Body of pancreas (tissue), 4 donors: ENCODE results near the gene CCDC7. TPM values are rescaled to one million over a fixed set of nuclear protein-coding genes. Genes with fewer than 3 reads are reported as not detected.
"Not testable (repeated sequence)": the region's sequence is repeated elsewhere in the genome, so short reads cannot be mapped to it uniquely, and the experiment has no call there.

Experiments
- ATAC-seq: fragments of 150-250 bp; one replicate; pipeline ENCODE4 v1.9.1; 2016
- DNase-seq, 4 donors: peaks; one replicate each; pipeline ENCODE4 v3.0.0-alpha.2; 2019
- H3K27ac ChIP-seq, 4 donors: fragments of 200-600 bp; sonication (generic); 1 replicate in 3 of 4; 2 replicates in 1 of 4; pipeline versions ENCODE4 v1.5.1 to v1.6.1; 2016 to 2019; ENCODE audit warnings: mild to moderate bottlenecking in 1 of 4, mixed read lengths in 1 of 4, moderate library complexity in 1 of 4
- H3K27me3 ChIP-seq, 2 donors: fragments of 200-600 bp; sonication (generic); one replicate each; pipeline ENCODE4 v1.6.0; 2016; ENCODE audit warnings: mild to moderate bottlenecking in 1 of 2
- H3K36me3 ChIP-seq, 2 donors: fragments of 200-600 bp; sonication (generic); replicated peaks in 1 of 2; 2 replicates each; pipeline ENCODE4 v1.5.1; 2016; ENCODE audit warnings: low read depth in 2 of 2; ENCODE audit not compliant: insufficient read depth in 1 of 2
- H3K4me1 ChIP-seq: fragments of 200-600 bp; sonication (generic); one replicate; pipeline ENCODE4 v1.6.0; 2016
- H3K4me3 ChIP-seq, 2 donors: fragments of 200-600 bp; sonication (generic); 1 replicate in 1 of 2; 2 replicates in 1 of 2; pipeline ENCODE4 v1.5.1; 2016 to 2019
- H3K9me3 ChIP-seq, 3 donors: fragments of 200-600 bp; sonication (generic); 1 replicate in 2 of 3; 2 replicates in 1 of 3; pipeline ENCODE4 v1.5.1; 2016
- POLR2A ChIP-seq, 3 donors: fragments of 450-650 bp; IDR thresholded peaks; one replicate each; pipeline ENCODE4 v1.6.1; 2016; ENCODE audit warnings: antibody characterized with exemption in 3 of 3, mild to moderate bottlenecking in 2 of 3
- WGBS, 2 donors: methylation state at CpG; one replicate each; pipeline ENCODE4 v1.1.5; 2017; 5-methylcytosine and 5-hydroxymethylcytosine counted together
- intact Hi-C: fragments of 100-400 bp; cut with DNase I; formaldehyde crosslinking; loops from one replicate; pipeline ENCODE4 v1.15.1; 2023
- total RNA-seq, 2 donors: library from RNA; depleted of rRNA; stranded (reverse); fragments of >200 nt; gene quantifications; one replicate each; pipeline ENCODE4 v1.1.0, GENCODE V29; 2016
- TF ChIP-seq, protein P1 (sequence below), 7 experiments: fragments of 450-650 bp in 4 of 7; fragments of 200-600 bp in 3 of 7; sonication (generic) in 3 of 7; IDR thresholded peaks; one replicate each; pipeline ENCODE4 v1.5.1; 2016 to 2019; ENCODE audit warnings: antibody characterized with exemption in 7 of 7

CCDC7 gene
- total RNA-seq, 2 donors from 2014 or later, result 4.3 to 23.6 TPM

DNA sequence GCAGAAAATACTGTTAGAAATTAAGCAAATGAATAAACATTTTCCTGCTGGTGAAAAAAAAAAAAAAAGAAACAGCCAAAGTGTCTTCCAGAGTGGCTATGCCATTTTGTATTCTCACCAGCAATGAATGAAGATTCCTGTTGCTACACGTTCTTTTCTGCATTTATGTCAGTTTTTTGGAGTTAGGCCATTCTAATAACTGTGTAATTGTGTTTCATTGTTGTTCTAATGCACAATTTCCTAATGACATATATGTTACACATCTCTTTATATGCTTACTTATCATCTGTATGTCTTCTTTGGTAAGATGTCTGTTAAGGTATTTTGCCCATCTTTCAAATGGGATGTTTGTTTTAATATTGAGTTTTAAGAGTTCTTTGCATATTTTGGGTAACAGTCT, 298.4 kb downstream of the CCDC7 start:
- no peak overlapping the region for H3K27ac ChIP-seq
- no peak overlapping the region for H3K4me3 ChIP-seq
- ATAC-seq (no peak), DNase-seq (no peak)
- no peaks in the 10 kb centered on the region for H3K36me3 ChIP-seq
- WGBS, 2 donors, result 76 to 79% methylated on average over 1 of the region's 1 CpG
- intact Hi-C loops, result no loop called here
- no peak for TF ChIP-seq POLR2A (IDR thresholded peaks at IDR 0.05)
- TF ChIP-seq, protein P1, sequence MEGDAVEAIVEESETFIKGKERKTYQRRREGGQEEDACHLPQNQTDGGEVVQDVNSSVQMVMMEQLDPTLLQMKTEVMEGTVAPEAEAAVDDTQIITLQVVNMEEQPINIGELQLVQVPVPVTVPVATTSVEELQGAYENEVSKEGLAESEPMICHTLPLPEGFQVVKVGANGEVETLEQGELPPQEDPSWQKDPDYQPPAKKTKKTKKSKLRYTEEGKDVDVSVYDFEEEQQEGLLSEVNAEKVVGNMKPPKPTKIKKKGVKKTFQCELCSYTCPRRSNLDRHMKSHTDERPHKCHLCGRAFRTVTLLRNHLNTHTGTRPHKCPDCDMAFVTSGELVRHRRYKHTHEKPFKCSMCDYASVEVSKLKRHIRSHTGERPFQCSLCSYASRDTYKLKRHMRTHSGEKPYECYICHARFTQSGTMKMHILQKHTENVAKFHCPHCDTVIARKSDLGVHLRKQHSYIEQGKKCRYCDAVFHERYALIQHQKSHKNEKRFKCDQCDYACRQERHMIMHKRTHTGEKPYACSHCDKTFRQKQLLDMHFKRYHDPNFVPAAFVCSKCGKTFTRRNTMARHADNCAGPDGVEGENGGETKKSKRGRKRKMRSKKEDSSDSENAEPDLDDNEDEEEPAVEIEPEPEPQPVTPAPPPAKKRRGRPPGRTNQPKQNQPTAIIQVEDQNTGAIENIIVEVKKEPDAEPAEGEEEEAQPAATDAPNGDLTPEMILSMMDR (IDR thresholded peaks at IDR 0.05), result no peak
- no peaks in the 10 kb centered on the region for H3K9me3 ChIP-seq
- H3K27me3 ChIP-seq, result no peaks in the 10 kb centered on the region
- no peaks in the 10 kb centered on the region for H3K4me1 ChIP-seq

DNA sequence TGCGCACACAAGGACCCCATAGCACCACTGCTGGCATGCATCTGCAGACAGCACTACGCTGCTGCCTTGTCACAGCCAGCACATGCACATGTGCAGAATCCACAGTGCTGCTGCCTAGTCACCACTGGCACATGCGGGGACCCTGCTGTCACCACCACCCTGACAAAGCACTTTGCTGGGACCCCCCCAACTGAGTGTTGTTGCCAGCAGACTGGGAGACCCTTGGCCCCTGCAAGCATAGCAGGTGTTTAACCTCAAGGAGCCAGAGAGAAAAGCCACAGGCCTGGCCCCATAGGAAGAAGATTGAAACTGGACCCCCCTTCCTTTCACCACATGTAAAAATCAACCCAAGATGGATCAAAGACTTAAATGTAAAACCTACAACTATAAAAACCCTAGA, 300.9 kb downstream of the CCDC7 start:
- H3K4me3 ChIP-seq, result no peak overlapping the region
- no peaks in the 10 kb centered on the region for H3K27me3 ChIP-seq
- ATAC-seq (no peak), DNase-seq (no peak)
- H3K27ac ChIP-seq, result no peak overlapping the region
- H3K36me3 ChIP-seq, result no peaks in the 10 kb centered on the region
- TF ChIP-seq POLR2A (IDR thresholded peaks at IDR 0.05), result no peak
- TF ChIP-seq, protein P1 (IDR thresholded peaks at IDR 0.05), result no peak
- no peaks in the 10 kb centered on the region for H3K4me1 ChIP-seq
- 79 to 94% methylated on average over 2 to 3 of the region's 3 CpGs for WGBS, 2 donors
- no peaks in the 10 kb centered on the region for H3K9me3 ChIP-seq
- intact Hi-C loops, result no loop called here

DNA sequence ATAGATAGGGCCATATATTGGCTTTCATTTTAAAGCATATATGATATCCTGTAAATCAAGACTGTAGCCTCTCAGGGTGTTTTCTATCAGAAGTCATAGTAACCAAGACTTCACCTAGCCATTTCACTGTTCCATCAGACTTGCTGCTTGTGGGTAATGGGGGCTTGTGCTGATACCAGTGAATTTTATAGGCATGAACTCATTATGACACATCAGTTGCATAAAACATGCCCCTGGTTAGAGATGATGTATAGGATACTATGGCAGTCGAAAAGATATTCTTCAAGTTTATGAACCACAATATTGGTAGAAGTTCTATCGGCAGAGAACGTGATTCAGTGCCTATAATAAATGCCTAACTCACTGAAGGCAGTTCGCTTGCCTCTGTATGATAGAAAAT, 305.6 kb downstream of the CCDC7 start:
- ATAC-seq (no peak), DNase-seq (no peak)
- H3K4me3 ChIP-seq, result no peak overlapping the region
- intact Hi-C loops, result no loop called here
- no peaks in the 10 kb centered on the region for H3K27me3 ChIP-seq
- TF ChIP-seq, protein P1 (IDR thresholded peaks at IDR 0.05), result no peak
- TF ChIP-seq POLR2A (IDR thresholded peaks at IDR 0.05), result no peak
- no peaks in the 10 kb centered on the region for H3K9me3 ChIP-seq
- 68 to 73% methylated on average over 4 of the region's 4 CpGs for WGBS, 2 donors
- H3K27ac ChIP-seq, result no peak overlapping the region
- H3K36me3 ChIP-seq, result no peaks in the 10 kb centered on the region
- H3K4me1 ChIP-seq, result no peaks in the 10 kb centered on the region

DNA sequence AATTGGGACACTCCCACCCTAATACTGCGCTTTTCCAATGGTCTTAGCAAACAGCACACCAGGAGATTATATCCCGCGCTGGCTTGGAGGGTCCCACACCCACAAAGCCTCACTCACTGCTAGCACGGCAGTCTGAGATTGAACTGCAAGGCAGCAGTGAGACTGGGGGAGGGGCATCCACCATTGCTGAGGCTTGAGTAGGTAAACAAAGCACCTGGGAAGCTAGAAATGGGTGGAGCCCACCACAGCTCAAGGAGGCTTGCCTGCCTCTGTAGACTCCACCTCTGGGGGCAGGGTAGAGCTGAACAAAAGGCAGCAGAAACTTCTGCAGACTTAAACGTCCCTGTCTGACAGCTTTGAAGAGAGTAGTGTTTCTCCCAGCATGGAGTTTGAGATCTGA, 309.0 kb downstream of the CCDC7 start:
- intact Hi-C loops, H3K27ac ChIP-seq, H3K9me3 ChIP-seq, H3K4me1 ChIP-seq, ATAC-seq, H3K36me3 ChIP-seq, DNase-seq, H3K27me3 ChIP-seq, H3K4me3 ChIP-seq: not testable (repeated sequence)
- WGBS, 2 donors, result 76 to 80% methylated on average over 5 of the region's 5 CpGs

DNA sequence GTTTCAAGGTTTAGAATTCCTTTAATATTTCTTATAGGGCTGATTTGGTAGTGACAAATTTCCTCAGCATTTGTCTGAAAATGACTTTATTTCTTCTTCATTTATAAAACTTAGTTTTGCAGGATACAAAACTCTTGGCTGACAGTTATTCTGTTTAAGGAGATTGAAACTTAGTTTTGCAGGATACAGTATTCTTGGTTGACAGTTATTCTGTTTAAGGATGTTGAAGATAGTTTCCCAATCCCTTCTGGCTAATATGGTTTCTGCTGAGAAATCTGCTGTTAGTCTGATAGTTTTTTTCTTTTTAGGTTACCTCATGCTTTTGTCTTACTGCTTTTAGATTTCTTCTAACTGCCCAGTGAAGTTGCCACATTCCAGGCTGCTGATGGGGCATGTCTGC, 325.3 kb downstream of the CCDC7 start:
- H3K36me3 ChIP-seq, result no peaks in the 10 kb centered on the region
- ATAC-seq, result no peak
- intact Hi-C loops, result no loop called here

More for the DNA sequence above, 325.3 kb downstream of the CCDC7 start:
- H3K27ac ChIP-seq, result no peak overlapping the region
- peaks cover 0 to 5% (median 0%) of the 10 kb centered on the region in 3 donors for H3K9me3 ChIP-seq
- TF ChIP-seq, protein P1 (IDR thresholded peaks at IDR 0.05), result no peak
- TF ChIP-seq POLR2A (IDR thresholded peaks at IDR 0.05), result no peak
- DNase-seq, result no peak
- H3K27me3 ChIP-seq, result no peaks in the 10 kb centered on the region
- H3K4me3 ChIP-seq, result no peak overlapping the region
- H3K4me1 ChIP-seq, result no peaks in the 10 kb centered on the region
